ENCODE data around the gene OCA2.
A peak's percentile ranks its signal among the peaks of the same experiment; 100 is the strongest.
"Not testable (repeated sequence)": the region's sequence is repeated elsewhere in the genome, so short reads cannot be mapped to it uniquely, and the experiment has no call there.

OCA2 gene

DNA sequence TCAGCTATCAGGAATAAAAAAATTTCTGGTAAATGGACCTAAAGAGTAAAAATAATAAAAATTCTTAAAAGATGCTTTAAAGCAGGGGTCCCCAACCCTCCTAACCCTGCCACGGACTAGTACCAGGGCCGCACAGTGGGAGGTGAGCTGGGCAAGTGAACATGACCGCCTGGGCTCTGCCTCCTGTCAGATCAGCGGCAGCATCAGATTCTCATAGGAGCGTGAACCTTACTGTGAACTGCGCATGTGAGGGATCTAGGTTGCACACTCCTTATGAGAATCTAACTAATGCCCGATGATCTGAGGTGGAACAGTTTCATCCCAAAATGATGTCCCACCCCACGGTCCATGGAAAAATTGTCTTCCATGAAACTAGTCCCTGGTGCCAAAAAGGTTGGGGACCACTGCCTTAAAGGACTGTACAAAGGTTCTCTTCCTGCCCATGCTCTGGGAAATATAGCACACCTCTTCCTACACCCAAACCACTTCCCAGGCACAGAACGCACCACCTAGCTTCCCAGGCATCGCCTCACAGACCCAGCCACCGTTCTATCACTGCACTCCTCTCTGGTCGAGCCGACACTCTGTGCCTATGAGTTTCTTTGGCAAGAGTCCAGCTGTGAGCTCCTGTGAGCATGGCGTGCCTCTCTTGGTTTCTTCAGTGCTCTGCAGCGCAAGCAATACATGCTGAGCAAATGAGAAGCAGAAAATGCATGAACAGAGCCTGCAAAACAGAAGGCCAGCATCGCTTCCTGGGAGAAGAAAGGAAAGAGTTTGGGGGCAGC is 104.9 kb downstream of the OCA2 start:
- DNase-seq: peak in 1 of 14 donors; percentile 31

DNA sequence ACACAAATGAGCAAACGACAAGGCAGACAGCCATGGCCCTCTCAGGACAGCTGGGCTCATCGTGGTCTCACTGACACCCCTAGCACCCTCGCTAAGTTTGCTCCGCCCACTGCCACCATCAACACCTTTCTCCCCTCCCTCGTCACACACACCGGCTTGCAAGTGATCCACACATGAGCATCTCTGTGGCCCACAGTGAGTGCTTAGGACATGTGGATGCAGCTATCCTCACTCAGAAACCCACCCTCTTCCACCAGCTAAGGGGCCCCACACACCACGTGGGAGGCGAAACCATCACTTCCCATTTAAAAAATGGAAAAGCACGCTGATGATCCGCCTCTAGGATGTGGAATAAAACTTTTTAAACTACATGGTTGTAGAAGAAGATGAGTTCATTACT is 105.6 kb downstream of the OCA2 start:
- no peak for DNase-seq

DNA sequence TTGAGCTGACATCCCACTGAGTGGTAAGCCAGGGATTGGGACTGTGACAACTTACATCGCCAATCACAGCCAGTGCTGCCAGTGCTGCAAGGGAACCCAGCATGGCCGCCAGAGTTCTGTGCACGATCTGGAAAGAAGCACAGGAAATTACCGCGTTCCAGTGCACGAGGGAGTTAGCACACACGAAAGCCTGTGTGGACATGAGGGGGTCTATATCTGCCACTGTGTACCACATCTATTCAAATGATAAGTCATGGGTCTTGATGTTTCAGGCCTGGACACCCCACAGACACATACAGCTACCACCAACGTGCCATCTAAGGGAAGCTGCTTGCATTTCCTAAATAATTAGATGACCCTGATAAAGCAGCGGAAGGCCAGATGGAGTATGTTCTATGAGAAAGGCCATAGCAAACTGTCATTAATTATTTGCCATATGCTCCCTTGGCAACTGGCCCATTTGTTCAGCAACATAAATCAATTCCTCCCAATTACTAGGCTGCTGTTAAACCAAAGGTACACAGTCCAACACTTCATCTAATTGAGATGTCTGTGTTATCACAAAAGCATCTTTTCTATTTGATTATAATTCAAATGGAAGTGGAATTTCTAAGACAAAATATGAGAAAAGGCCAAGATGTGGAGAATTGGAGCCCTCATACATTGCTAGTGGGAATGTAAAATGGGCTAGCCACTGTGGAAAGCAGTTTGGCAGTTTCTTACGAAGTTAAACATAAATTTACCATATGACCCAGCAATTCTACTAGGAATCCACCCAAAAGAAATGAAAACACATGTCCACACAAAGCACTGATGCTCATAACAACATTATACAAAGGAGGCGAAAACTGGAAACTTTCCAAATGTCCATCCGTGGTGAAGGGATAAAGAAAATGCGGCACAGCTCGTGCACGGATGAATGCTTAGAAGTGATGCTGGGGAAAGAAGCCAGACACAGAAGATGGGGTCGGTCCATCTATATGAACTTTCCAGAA is 108.3 kb downstream of the OCA2 start:
- DNase-seq: peak in 2 of 14 donors; percentile 20 to 94

DNA sequence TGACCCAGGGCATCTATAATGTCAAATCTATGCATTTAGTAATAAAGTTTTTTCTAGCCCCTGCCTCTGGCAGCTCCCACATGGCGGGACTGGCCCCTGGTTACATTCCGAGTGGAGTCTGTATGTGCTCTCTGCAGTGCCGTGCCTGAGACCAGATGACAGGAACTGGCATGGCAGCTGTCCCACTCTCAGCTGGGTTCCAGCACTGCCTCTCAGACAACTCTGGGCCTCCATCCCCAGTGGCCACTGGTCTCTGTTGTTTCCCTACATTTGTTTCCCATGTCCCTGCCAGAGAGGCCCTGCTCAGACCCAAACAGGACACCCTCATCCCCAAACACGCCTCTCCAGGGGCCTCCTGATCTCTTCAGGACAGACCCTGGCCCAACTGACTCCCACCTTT is 109.3 kb downstream of the OCA2 start:
- DNase-seq: peak in 1 of 14 donors; percentile 57

DNA sequence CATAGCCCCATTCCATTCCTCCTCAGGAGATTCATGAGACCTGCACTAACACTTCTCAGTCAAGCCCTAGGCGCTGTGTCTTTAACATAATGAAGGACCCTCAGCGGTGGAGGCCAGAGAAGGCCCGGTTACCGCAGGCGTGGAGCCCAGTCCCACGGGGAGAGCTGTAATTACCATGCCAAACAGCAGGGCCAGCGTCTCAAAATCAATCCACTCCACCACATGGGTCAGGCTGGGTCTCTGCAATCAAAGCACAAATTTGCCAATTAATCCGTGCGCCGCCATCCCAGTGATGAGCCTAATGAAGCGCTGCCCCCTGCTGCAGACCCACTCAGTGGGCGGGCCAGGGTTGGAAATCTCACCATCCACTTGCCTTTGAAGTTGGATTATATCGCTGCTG is 109.7 kb downstream of the OCA2 start:
- DNase-seq: no peak

DNA sequence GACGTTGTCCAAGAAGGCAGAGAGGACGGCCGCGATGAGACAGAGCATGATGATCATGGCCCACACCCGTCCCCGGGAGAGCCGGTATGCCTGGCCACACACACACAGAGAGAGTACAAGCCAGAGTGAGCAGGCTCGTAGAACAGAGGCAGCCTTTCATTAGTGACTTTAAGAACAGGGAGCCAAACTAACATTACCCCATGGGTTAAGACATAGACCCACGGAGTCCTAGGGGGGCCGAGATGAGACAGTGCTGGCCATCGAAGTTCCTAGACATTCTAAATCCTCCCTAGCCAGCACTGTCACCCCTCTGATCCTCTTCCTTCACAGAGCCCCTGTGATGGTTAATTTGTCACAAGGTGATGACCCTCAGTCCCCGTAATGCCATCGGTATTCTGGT is 114.0 kb downstream of the OCA2 start:
- DNase-seq: no peak

DNA sequence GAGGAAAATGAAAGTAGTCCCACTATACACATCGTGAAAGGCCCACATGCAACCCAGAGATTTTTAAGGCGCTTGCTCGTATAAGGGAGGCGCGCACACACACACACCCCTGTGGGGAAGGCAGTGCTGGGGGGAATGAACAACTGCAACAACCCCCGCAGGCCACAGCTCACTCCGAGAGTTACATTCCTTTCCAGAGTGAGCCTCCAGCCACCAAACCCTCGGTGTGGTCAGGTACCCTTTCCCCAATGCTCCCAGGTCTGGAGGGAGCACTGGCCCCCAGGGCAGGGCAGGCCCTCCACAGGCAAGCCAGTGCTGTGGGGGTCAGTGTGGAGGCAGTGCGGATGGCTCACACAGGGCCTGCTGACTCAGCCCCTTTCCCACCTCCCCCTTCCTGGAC is 115.6 kb downstream of the OCA2 start:
- DNase-seq: no peak

DNA sequence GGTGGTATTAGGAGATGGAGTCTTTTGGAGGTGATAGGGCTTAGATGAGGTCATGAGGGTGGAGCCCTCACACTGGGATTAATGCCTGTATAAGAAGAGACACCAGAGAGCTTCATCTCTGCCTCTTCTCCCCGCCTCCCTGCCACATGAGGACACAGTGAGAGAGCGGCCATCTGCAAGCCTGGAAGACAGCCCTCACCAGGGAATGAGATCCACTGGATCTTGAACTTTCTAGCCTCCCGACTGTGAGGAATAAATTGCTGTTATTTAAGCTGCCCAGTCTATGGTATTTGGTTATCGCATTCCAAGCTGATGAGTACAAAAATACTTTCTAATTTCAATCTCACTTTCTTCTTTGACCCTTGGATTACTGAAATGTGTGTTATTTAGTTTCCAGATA is 121.4 kb downstream of the OCA2 start:
- peak in 1 of 14 donors; percentile 41 for DNase-seq

DNA sequence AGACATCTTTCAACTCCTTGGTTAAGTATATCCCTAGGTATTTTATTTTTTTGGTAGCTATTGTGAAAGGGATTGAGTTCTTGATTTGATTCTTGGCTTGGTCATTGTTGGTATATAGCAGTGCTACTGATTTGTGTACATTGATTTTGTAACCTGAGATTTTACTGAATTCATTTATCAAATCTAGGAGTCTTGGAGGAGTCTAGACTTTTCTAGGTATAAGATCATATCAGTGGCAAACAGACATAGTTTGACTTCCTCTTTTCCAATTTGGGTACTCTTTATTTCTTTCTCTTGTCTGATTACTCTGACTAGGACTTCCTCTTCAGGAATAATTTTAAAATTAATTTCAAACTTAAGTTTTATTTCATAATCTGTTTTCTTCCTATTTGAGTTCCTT is 125.2 kb downstream of the OCA2 start:
- no peak for DNase-seq

DNA sequence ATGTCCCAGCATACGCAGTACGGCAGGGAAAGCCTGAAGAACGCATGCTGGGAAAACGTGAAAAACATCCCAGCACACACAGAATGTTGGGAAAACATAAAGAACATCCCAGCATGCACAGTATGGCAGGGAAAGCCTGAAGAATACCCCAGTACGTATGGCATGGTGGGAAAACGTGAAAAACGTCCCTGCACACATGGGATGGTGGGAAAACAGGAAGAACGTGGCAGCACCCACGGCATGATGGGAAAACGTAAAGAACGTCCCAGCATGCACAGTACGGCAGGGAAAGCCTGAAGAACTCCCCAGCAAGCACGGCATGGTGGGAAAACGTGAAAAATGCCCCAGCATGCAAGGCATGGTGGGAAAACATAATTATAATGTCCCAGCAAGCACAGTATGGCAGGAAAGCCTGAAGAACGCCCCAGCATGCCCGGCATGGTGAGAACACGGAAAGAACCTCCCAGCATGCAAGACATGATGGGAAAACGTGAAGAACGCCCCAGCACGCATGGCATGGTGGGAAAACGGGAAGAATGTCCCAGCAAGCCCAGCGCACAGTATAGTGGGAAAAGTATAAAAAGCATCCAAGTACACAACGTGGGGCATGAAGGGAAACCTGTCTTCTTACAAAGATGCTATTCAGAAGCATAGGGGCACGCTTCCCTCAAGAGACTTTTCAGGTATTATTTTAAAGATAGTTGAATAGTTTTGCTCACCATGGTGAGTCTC is 128.3 kb downstream of the OCA2 start:
- DNase-seq: no peak

DNA sequence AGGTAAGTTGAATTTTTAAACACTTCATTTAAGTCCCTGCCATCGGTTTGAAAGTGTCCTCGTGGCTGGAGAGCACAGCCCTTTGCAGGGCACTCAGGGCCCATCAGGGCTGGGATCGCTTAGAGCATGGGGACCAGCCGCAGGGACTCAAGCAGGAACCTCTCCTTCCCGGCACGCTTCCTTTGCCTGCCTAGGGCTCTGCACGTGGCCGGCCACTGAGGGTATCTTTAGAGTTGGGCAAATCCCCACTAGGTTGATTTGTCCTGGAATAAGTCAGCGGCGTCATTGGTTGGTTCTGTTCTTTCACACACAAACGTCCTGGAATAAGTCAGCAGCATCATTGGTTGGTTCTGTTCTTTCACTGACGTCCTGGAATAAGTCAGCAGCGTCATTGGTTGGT is 131.6 kb downstream of the OCA2 start:
- DNase-seq: no peak

DNA sequence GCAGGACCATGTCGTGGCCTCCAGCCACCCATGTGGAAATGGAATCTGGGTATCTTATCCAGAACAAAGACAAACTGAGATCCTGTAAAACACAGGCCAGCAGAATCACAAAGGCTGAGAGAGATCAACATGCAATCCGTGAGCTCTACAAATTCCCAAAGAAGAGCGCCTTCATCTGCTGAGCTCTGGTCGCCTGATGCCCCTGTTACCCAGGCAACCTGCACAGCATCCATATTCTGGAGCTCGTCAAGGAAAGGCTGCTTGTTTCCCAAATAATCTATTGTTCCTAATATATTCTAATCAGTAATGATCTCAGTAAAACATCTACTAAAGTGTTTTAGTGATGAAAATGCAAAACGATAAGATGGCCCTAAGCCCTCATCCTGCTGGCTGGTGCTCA is 133.6 kb downstream of the OCA2 start:
- DNase-seq: no peak

DNA sequence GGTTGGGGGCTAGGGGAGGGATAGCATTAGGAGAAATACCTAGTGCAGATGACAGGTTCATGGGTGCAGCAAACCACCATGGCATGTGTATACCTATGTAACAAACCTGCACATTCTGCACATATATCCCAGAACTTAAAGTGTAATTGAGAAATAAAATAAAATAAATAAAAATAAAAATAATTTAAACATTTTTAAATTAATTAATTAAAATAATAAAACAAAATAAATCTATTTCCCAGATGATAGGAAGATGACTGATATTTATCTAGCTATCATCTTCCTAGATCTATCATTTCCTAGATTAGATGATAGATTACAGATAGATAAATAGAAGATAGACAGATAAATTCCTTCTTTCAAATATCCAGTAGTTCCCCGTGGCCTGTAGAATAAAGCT is 137.3 kb downstream of the OCA2 start:
- no peak for DNase-seq

DNA sequence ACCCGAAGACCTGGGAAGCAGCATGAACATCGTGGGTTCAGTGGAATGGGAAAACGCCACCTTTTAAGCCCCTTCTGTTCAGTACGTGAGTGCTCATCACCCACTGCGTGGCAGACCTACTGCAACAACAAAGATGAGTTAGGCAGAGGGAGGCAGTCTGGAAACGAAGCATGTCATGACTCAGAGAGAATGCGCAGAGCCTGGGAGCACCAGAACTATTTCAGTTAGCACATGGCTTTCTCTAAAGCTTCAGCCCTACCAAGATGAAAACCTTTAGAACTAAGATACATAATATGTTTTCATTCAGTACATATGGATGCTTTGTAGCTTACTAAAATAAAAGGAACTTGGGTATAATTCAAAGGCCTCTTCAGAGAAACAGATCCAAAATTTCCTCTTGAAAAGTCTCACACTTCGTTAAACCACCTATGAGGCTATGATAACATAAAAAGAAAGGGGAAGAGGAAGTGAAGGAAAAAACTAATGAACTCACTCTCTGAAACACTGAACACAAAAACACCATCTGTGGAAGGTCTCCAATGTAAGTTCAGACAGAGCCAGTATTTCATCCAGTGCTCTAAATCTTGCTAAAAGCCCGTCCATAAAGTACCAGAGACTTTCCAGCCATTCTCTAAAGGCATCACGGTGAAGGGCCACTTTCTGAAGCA is 140.1 kb downstream of the OCA2 start:
- no peak for DNase-seq

DNA sequence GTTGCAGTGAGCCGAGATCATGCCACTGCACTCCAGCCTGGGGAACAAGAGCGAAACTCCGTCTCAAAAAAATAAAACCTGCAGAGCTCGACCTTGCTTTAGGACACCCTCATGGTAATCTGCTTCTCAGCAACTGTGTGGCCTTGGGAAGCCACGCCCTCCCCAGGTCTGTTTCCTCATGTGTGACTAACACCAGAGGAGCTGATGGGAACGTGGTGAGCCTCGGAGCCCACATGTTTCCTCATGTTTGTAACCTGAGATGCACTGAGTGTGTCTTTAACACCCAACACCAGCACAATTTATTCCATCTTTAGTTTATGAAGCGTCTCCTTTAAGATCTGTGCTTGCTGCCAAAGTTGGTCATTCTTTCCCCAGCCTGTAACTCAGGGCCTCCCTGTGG is 142.8 kb downstream of the OCA2 start:
- DNase-seq: no peak

DNA sequence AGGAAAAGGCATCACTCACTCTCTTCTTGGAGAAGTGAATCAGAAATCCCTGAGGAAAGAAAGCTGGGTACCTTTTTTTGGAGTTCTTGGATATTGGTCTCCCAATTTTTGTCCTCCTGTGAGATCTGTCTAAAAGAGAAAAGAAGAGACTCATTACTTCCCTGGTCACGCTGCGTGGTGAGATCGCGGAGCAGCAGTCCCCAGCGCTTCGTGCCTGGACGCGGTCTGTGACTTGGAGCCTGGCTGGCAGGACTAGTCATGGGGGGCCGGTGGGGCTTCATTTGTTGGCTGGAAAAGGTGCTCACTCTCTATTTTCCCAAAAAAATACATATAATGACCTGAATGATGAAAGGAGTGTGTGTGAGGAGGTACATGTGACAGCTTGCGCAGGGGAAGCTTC is 144.0 kb downstream of the OCA2 start:
- no peak for DNase-seq

DNA sequence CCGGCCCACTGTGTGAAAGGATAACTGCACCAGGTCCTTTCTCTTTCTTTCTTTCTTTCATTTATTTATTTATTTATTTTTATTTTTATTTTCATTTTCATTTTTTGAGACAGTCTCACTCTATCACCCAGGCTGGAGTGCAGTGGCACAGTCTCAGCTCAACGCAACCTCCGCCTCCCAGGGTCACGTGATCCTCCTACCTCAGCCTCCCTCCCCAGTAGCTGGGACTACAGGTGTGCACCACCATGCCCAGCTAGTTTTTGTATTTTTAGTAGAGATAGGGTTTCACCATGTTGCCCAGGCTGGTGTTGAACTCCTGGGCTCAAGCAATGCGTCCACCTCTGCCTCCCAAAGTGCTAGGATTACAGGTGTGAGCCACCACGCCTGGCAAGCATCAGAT is 146.5 kb downstream of the OCA2 start:
- not testable (repeated sequence) for DNase-seq

DNA sequence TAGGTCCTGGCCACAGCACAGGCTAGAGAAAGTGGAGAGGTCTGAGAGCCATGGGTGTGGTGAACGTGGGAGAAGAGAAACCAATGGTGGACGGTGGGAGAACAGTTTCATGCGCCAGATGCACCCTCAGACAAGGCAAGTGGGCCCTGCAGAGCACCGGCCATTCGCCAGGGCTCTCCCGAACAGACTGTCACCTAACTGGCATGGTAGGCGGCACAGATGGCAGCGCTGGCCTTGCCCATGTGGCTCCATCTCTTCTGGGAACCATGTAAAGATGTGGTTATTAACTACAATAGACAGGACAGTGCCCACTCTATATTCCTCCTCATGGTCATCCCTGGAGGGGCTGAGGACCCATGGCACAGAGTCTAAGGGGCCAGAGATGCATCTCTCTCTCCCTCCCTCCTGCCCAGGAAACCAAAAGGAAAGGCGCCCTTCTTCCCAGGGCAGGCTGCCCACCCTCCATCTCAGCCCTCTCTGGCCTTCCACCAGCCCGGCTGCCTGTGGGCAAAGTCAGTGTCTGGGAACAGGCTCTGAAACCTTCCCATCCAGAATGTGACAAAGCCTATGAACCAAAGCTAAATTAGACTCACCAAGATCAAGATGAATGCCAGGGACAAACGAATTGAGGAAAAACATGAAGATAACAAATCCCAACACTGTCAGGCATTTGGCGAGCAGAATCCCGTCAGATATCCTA is 147.8 kb downstream of the OCA2 start:
- DNase-seq: peak in 2 of 14 donors; percentile 16 to 91

DNA sequence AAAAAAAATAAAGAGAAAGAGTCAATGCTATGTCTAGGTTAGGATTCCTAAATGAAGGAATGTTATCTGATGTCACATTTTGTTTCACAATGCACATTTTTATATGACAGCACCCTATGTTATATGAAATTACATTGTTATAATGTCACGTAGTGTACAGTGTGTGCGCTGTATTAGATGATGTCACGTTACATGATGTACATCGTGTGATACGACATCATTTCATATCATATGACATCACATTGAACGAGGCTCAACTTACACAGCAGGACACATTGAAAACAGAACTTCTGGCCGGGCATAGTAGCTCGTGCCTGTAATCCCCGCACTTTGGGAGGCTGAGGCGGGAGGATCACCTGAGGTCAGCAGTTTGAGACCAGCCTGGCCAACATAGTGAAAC is 150.0 kb downstream of the OCA2 start:
- DNase-seq: no peak

DNA sequence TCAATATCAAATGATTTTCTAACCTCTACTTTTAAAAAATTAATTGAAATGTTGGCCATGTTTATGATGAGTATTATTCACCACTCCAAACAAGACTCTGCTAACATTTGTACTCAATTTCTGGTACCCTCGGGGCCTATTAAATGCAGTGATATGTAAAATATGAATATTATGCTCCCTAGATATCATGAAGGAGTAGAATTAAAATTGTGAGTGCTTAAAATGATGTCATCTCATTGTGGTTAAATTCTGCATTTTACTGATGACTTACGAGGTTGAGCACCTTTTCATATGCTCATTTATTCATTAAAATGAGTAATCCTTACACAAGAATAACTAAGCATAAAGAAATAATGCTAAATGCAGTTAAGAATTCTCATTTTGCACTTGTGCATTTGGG is 159.9 kb downstream of the OCA2 start:
- DNase-seq: no peak

DNA sequence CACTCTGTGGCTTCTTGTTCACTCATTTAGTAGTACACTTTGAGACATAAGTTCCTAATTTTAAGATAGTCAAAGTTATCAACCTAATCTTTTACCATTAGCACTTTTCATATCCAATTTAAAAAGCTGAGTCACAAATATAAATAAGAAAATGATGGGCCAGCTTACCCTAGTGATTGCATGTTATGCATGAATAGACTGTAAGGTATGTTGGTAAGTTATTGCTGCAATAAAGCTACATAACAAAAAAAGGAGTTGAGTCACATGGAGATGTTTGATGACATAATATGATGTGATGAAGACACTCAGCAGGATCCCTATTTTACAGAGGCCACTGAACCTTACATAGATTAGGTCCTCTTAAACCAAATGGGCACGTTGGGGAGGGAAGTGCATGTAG is 161.3 kb downstream of the OCA2 start:
- no peak for DNase-seq

DNA sequence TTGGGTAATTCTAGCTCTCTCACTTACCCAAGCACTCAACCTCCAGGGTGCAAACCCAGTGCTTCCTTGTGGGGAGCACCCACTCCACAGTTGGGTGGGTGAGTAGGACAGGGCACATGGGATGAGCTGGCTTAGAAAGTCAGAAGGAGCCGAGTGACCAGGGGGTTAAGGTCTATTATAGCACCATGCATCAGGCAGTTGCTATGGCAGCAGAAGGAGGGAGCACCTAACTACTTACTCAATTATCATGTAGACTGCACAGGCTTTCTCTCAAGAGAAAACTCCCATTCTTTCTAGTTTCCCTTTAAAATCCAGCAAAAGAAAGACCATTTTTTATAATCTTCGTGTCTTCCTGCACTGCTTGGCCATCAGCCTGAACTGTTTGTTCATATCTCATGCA is 163.0 kb downstream of the OCA2 start:
- DNase-seq: no peak
